ENCODE results near the gene CHCHD6.

DNA sequence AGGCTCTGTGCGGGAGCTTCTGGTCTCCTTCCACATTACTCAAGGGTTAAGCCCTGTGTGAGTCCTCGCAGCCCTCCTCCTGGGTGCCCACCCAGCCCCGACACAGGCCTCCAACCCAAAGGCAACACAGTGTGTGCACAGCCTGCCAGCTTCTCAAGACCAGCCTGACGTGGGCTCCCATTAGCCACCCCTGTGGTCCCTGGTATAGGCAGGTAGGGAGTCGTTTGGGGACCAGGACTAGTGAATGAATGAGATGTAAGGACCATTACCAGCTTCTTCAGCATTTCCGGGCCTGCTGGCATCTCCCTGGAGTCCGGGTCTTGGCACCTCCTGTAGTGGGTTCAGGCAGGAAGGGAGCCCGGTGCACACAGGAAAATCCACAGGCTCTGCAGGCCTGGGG lies 258.7 kb downstream of the CHCHD6 start:
- TF ChIP-seq, protein P1, sequence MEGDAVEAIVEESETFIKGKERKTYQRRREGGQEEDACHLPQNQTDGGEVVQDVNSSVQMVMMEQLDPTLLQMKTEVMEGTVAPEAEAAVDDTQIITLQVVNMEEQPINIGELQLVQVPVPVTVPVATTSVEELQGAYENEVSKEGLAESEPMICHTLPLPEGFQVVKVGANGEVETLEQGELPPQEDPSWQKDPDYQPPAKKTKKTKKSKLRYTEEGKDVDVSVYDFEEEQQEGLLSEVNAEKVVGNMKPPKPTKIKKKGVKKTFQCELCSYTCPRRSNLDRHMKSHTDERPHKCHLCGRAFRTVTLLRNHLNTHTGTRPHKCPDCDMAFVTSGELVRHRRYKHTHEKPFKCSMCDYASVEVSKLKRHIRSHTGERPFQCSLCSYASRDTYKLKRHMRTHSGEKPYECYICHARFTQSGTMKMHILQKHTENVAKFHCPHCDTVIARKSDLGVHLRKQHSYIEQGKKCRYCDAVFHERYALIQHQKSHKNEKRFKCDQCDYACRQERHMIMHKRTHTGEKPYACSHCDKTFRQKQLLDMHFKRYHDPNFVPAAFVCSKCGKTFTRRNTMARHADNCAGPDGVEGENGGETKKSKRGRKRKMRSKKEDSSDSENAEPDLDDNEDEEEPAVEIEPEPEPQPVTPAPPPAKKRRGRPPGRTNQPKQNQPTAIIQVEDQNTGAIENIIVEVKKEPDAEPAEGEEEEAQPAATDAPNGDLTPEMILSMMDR (conservative IDR thresholded peaks at IDR 0.05; ENCODE audit: low read depth, low read length): no peak
- TF ChIP-seq EZH2 (IDR thresholded peaks at IDR 0.05; ENCODE audit: low read length, unreplicated experiment) (no peak), EZH2phosphoT487 (IDR thresholded peaks at IDR 0.05; ENCODE audit: borderline replicate concordance, low read length) (no peak)

All from PC-3 (cell line).